Activated CD8-positive, alpha-beta memory T cell treated with anti-CD3 and anti-CD28 coated beads, Interleukin-2, amount 10 ng/mL, durations not matched to agents 7 days and 5 days (primary cell): Measurements from ENCODE around the gene CPHXL. TPM values are rescaled to one million over a fixed set of nuclear protein-coding genes. Genes with fewer than 3 reads are reported as not detected.

Source experiments
- ATAC-seq: fragments of 150-1000 bp; cut with Tn5 transposase; one replicate; pipeline ENCODE4 v1.10.0; 2021; ENCODE audit warnings: moderate library complexity
- CTCF ChIA-PET: fragments of 350-600 bp; sonication (Branson Sonifier 250); formaldehyde crosslinking; loops from one replicate; lab custom pipeline; 2021; ENCODE audit warnings: antibody characterized with exemption; lab: Charles Lee
- DNase-seq: peaks from one replicate; pipeline ENCODE4 v3.0.0-alpha.2; 2020
- H3K27ac Mint-ChIP-seq: one replicate; pipeline ENCODE4 v1.8.0; 2021; ENCODE audit warnings: mild to moderate bottlenecking, mixed read lengths
- H3K27me3 Mint-ChIP-seq: one replicate; pipeline ENCODE4 v1.8.0; 2021; ENCODE audit warnings: mixed read lengths
- H3K36me3 Mint-ChIP-seq: one replicate; pipeline ENCODE4 v1.8.0; 2021; ENCODE audit warnings: mild to moderate bottlenecking, mixed read lengths
- H3K4me1 Mint-ChIP-seq: one replicate; pipeline ENCODE4 v1.8.0; 2021; ENCODE audit warnings: mixed read lengths
- H3K4me3 Mint-ChIP-seq: one replicate; pipeline ENCODE4 v1.8.0; 2021; ENCODE audit warnings: mild to moderate bottlenecking, moderate library complexity, mixed read lengths
- H3K9me3 Mint-ChIP-seq: one replicate; pipeline ENCODE4 v1.8.0; 2022; ENCODE audit warnings: low read depth, mixed read lengths
- total RNA-seq, 2 experiments: library from RNA; stranded (reverse); gene quantifications; one replicate each; pipeline ENCODE4 v1.2.3, GENCODE V29; 2021

Gene CPHXL
- total RNA-seq, 2 experiments from 2014 or later = not detected

GRCh38 chr16:75742424-75743047 lies 16.2 kb upstream of the CPHXL start:
- H3K4me3 Mint-ChIP-seq = no peak overlapping the region
- peaks cover 11% of the 10 kb centered on the region for H3K9me3 Mint-ChIP-seq
- ATAC-seq (no peak), DNase-seq (no peak)
- no peak overlapping the region for H3K27ac Mint-ChIP-seq
- H3K4me1 Mint-ChIP-seq = no peaks in the 10 kb centered on the region
- peaks cover 3% of the 10 kb centered on the region for H3K27me3 Mint-ChIP-seq
- H3K36me3 Mint-ChIP-seq = peaks cover 3% of the 10 kb centered on the region
- CTCF ChIA-PET = interaction anchor here (0.5 kb wide), 1 partner anchor 56 kb away, joined by 3 read pairs; no protein-coding TSS in a partner anchor

GRCh38 chr16:75733305-75734211 lies 7.3 kb upstream of the CPHXL start:
- Mint-ChIP-seq H3K4me1 (no peaks in the 10 kb centered on the region), H3K4me3 (no peak overlapping the region), H3K27ac (no peak overlapping the region), H3K27me3 (no peaks in the 10 kb centered on the region), H3K9me3 (no peaks in the 10 kb centered on the region), H3K36me3 (no peaks in the 10 kb centered on the region)
- ATAC-seq (no peak), DNase-seq (no peak)
- CTCF ChIA-PET = no interaction called here

DNA sequence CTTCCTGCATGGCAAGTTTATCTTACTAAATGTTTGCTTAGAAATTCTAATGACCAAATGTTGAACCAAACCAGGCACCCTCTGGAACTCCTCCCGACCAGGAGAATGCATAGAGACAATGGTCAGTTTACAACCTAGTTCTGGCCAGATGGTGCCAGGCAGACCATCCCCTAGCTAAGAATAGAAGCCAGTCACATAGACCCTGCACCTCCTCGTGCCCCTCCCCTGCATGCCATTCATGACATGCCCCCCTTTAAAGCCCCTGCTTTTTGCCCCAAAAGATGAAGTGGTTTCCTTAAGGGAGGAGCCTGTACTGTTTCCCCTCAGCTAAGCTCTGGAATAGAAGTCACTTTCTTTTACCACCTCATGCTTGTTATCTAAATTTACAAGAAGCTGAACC lies 6.6 kb upstream of the CPHXL start:
- ATAC-seq = no peak
- Mint-ChIP-seq H3K4me3 (no peak overlapping the region), H3K9me3 (no peaks in the 10 kb centered on the region), H3K27ac (no peak overlapping the region), H3K27me3 (no peaks in the 10 kb centered on the region), H3K4me1 (no peaks in the 10 kb centered on the region), H3K36me3 (no peaks in the 10 kb centered on the region)
- CTCF ChIA-PET = no interaction called here
- no peak for DNase-seq

DNA sequence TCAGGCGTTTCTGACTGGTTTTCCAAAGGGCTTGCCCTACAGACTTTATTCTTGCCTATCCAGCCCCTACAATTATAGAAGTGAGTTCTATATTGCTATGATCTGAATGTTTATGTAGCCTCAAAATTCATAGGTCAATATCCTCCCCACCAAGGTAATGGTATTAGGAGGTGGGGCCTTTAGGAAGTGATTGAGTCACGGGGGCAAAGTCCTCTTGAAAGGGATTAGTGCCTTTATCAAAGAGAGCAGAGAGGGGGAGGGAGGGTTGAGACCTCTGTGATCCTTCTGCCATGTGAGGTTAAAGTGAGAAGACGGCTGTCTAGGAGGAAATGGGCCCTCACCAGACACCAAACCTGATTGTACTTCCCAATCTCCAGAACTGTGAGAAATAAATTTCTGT lies 931 bp upstream of the CPHXL start:
- H3K36me3 Mint-ChIP-seq = no peaks in the 10 kb centered on the region
- H3K4me3 Mint-ChIP-seq = no peak overlapping the region
- CTCF ChIA-PET = no interaction called here
- H3K9me3 Mint-ChIP-seq = no peaks in the 10 kb centered on the region
- H3K27me3 Mint-ChIP-seq = no peaks in the 10 kb centered on the region
- H3K27ac Mint-ChIP-seq = no peak overlapping the region
- no peak for DNase-seq
- H3K4me1 Mint-ChIP-seq = no peaks in the 10 kb centered on the region
- ATAC-seq = no peak

DNA sequence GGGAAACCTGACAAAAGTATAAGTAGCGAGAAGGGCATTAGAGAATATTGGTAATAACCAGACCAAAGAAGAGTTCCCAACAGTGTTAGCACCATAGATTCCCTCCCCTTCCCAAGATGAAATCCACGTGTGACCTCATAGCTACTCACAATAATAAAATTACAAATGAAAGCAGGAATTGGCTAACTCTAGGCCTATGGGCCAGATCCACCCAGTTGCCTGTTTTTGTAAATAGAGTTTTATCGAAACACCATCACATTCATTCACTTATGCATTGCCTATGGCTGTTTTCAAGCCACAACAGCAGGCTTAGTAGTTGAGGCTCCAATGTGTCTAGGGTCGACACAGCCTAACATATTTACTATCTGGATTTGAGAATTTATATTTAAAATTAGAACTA lies 7.8 kb downstream of the CPHXL start:
- Mint-ChIP-seq H3K4me1 (no peaks in the 10 kb centered on the region), H3K9me3 (no peaks in the 10 kb centered on the region), H3K27me3 (no peaks in the 10 kb centered on the region), H3K27ac (no peak overlapping the region), H3K4me3 (no peak overlapping the region), H3K36me3 (no peaks in the 10 kb centered on the region)
- DNase-seq (no peak), ATAC-seq (no peak)
- CTCF ChIA-PET = no interaction called here

DNA sequence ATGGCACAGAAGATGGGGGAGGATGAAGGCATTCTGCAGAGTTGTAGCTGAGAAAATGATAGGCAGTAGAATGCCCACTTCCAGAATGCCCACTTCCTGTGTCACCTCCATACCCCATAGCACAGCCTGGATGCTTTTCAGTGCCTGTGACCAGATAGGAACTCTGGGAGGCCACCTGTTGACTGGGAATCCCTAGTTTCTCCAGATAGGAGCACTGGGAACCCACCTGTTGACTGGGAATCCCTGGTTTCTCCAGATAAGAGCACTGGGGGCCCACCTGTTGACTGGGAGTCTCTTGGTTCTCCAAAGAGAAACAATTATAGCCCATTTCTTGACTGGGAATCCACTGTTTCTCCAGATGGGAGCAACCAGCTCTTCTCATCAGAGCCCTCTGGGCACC lies 11.6 kb downstream of the CPHXL start:
- CTCF ChIA-PET = no interaction called here
- no peaks in the 10 kb centered on the region for H3K4me1 Mint-ChIP-seq
- DNase-seq (no peak), ATAC-seq (no peak)
- no peaks in the 10 kb centered on the region for H3K27me3 Mint-ChIP-seq
- no peaks in the 10 kb centered on the region for H3K36me3 Mint-ChIP-seq
- peaks cover 8% of the 10 kb centered on the region for H3K9me3 Mint-ChIP-seq
- H3K4me3 Mint-ChIP-seq = no peak overlapping the region
- no peak overlapping the region for H3K27ac Mint-ChIP-seq

- H3K36me3 Mint-ChIP-seq = no peaks in the 10 kb centered on the region
- H3K9me3 Mint-ChIP-seq = peaks cover 9% of the 10 kb centered on the region
- CTCF ChIA-PET = no interaction called here
- peaks cover 5% of the 10 kb centered on the region for H3K27me3 Mint-ChIP-seq
- DNase-seq = no peak
- no peak overlapping the region for H3K27ac Mint-ChIP-seq
- H3K4me3 Mint-ChIP-seq = no peak overlapping the region
- no peaks in the 10 kb centered on the region for H3K4me1 Mint-ChIP-seq
- no peak for ATAC-seq
Measured at GRCh38 chr16:75710344-75710743, 15.9 kb downstream of the CPHXL start.

- no peaks in the 10 kb centered on the region for H3K4me1 Mint-ChIP-seq
- ATAC-seq (no peak), DNase-seq (no peak)
- H3K27ac Mint-ChIP-seq = no peak overlapping the region
- H3K4me3 Mint-ChIP-seq = no peak overlapping the region
- H3K36me3 Mint-ChIP-seq = no peaks in the 10 kb centered on the region
- H3K9me3 Mint-ChIP-seq = no peaks in the 10 kb centered on the region
- H3K27me3 Mint-ChIP-seq = peaks cover 5% of the 10 kb centered on the region
- CTCF ChIA-PET = no interaction called here
Measured at GRCh38 chr16:75703306-75703705, 23.0 kb downstream of the CPHXL start.

DNA sequence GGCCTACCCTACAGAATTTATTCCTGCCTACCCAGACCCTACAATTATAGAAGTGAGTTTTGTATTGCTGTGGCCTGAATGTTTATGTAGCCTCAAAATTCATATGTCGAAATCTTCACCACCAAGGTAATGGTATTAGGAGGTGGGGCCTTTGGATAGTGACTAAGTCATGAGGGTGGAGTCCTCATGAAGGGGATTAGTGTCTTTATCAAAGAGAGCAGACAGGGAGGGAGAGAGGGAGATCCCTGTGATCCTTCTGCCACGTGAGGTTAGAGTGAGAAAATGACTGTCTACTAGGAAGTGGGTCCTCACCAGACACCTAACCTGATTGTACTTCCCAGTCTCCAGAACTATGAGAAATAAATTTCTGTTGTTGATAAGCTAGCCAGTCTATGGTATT lies 24.0 kb downstream of the CPHXL start:
- Mint-ChIP-seq H3K36me3 (no peaks in the 10 kb centered on the region), H3K9me3 (no peaks in the 10 kb centered on the region), H3K4me3 (no peak overlapping the region), H3K27ac (no peak overlapping the region), H3K27me3 (peaks cover 5% of the 10 kb centered on the region), H3K4me1 (no peaks in the 10 kb centered on the region)
- ATAC-seq (no peak), DNase-seq (no peak)
- CTCF ChIA-PET = no interaction called here

GRCh38 chr16:75701361-75701760 lies 24.9 kb downstream of the CPHXL start, which contains the start of gene DUXB:
Gene DUXB (minus strand): TSS chr16:75701461. CDS start chr16:75701418, 43 bp downstream.
- no peak within 1 kb of the TSS for H3K4me3 Mint-ChIP-seq
- no peaks in the 10 kb centered on the region for H3K4me1 Mint-ChIP-seq
- H3K36me3 Mint-ChIP-seq = no peaks in the 10 kb centered on the region
- H3K27ac Mint-ChIP-seq = no peak within 1 kb of the TSS
- peaks cover 5% of the 10 kb centered on the region for H3K27me3 Mint-ChIP-seq
- CTCF ChIA-PET = no interaction called here
- no peak for DNase-seq
- H3K9me3 Mint-ChIP-seq = no peaks in the 10 kb centered on the region
- ATAC-seq = no peak

DNA sequence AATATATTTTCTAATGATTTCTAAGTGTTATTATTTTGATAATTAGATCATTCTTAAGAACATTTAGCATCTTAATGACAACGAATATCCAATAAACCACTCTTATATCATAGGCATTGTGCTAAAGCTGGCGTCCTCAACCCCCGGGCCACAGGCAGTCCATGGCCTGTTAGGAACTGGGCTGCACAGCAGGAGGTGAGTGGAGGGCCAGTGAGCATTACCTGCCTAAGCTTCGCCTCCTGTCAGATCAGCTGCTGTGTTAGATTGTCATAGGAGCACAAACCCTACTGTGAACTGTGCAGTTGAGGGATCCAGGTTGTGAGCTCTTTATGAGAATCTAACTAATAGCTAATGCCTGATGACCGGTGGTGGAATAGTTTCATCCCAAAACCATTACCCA lies 28.7 kb downstream of the CPHXL start:
- Mint-ChIP-seq H3K27me3 (no peaks in the 10 kb centered on the region), H3K36me3 (no peaks in the 10 kb centered on the region), H3K4me3 (no peak overlapping the region), H3K4me1 (no peaks in the 10 kb centered on the region), H3K27ac (no peak overlapping the region), H3K9me3 (no peaks in the 10 kb centered on the region)
- DNase-seq (no peak), ATAC-seq (no peak)
- CTCF ChIA-PET = no interaction called here

DNA sequence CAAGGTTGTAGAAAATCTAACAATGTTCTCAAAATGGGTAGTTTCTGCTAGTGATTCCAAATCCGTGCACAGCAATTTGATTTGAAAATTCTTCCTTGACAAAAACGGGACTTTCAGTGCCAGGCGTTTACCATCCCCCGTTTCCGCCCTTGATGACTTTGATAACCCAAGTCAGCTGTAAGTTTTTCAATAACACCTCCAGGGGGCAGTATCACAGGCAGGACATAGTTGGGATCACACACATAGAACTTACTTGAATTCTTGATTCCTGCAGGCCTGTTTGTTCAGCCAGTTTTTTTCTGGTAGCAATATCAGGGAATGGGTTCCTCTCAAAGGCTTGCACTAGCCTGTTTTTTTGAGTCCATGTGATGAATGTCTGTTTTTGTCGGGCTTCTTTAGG lies 30.6 kb downstream of the CPHXL start:
- Mint-ChIP-seq H3K36me3 (no peaks in the 10 kb centered on the region), H3K27ac (no peak overlapping the region), H3K4me1 (no peaks in the 10 kb centered on the region), H3K4me3 (no peak overlapping the region), H3K27me3 (no peaks in the 10 kb centered on the region), H3K9me3 (no peaks in the 10 kb centered on the region)
- DNase-seq (no peak), ATAC-seq (no peak)
- CTCF ChIA-PET = no interaction called here

GRCh38 chr16:75687361-75687760 lies 38.9 kb downstream of the CPHXL start:
- ATAC-seq (no peak), DNase-seq (no peak)
- CTCF ChIA-PET = no interaction called here
- peaks cover 3% of the 10 kb centered on the region for H3K4me1 Mint-ChIP-seq
- H3K4me3 Mint-ChIP-seq = no peak overlapping the region
- H3K27me3 Mint-ChIP-seq = no peaks in the 10 kb centered on the region
- no peak overlapping the region for H3K27ac Mint-ChIP-seq
- peaks cover 3% of the 10 kb centered on the region for H3K36me3 Mint-ChIP-seq
- peaks cover 6% of the 10 kb centered on the region for H3K9me3 Mint-ChIP-seq

DNA sequence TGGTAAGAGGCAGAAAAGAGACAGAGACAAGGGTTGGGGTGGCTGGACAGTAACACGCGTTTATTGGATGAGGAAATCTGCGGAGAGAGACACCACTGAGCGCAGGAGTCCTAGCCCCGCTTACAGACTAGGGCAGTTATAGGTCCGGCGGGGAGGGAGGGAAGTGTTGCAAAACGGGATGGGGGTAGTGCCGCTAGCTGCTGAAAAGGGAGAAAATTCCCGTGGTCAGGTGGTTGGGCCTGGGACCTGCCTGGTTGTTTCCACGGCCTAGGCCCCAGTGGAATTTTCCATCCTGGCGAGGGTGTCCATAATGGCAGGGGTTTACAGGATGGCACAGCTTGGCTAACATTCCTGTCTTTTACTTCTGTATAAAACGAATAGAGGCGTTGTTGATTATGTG lies 44.0 kb downstream of the CPHXL start:
- peaks cover 4% of the 10 kb centered on the region for H3K9me3 Mint-ChIP-seq
- H3K4me3 Mint-ChIP-seq = no peak overlapping the region
- ATAC-seq (no peak), DNase-seq (no peak)
- CTCF ChIA-PET = no interaction called here
- H3K27me3 Mint-ChIP-seq = no peaks in the 10 kb centered on the region
- peaks cover 3% of the 10 kb centered on the region for H3K36me3 Mint-ChIP-seq
- H3K4me1 Mint-ChIP-seq = no peaks in the 10 kb centered on the region
- H3K27ac Mint-ChIP-seq = no peak overlapping the region
